ENCODE results near the gene WDR20. TPM values are rescaled to one million over a fixed set of nuclear protein-coding genes. Genes with fewer than 3 reads are reported as not detected.

Gene WDR20
- total and polyA plus RNA-seq, 10 of the 15 experiments (the other 5 are each of a cell fraction or from before 2014, with no cell fraction given): 9.1 to 25.9 (median 18.4) TPM

- Histone ChIP-seq H3K4me1 (ENCODE audit: control insufficient read depth, insufficient read depth, low read length) (no peaks in the 10 kb centered on the region), H3K79me2 (ENCODE audit: control insufficient read depth, insufficient read depth, low read length) (peaks cover 26% of the 10 kb centered on the region), H2AFZ (ENCODE audit: control insufficient read depth, low read depth, low read length) (no peak overlapping the region), H3K9me3 (replicated peaks; ENCODE audit: control insufficient read depth, insufficient read depth, low read length) (no peaks in the 10 kb centered on the region), H3K9ac (ENCODE audit: control insufficient read depth, insufficient read depth, low read length) (no peak overlapping the region), H3K27ac (ENCODE audit: control insufficient read depth, insufficient read depth) (no peak overlapping the region), H3K36me3 (ENCODE audit: control insufficient read depth in 2 of 2, insufficient read depth in 2 of 2, low read length in 1 of 2) (peaks cover 0 to 2% of the 10 kb centered on the region in 2 experiments; a peak in 3 of 4 replicates), H3K27me3 (replicated peaks in 1 of 2; ENCODE audit: control insufficient read depth in 2 of 2, insufficient read depth in 2 of 2, low read length in 1 of 2) (no peaks in the 10 kb centered on the region), H3K4me2 (ENCODE audit: control insufficient read depth, insufficient read depth) (no peak overlapping the region), H4K20me1 (ENCODE audit: control insufficient read depth, insufficient read depth) (no peaks in the 10 kb centered on the region), H3K4me3 (no peak overlapping the region)
- ChIA-PET RAD21 (ENCODE audit: unreplicated experiment) (no interaction called here), CTCF (interaction anchor here (0.7 to 1.2 kb wide), 2 partner anchors 44 to 62 kb away, joined by 3 to 4 read pairs; no protein-coding TSS in a partner anchor), SMC1A (ENCODE audit: uncharacterized antibody, unreplicated experiment) (interaction anchor here (0.6 to 1.5 kb wide), 2 partner anchors 13 to 285 kb away, joined by 3 read pairs; no protein-coding TSS in a partner anchor), POLR2A (no interaction called here)
- BruUV-seq (replicated peaks): no TSS peak
- WGBS (ENCODE audit: insufficient coverage, insufficient replicate concordance, low lambda C conversion rate, missing lambda C conversion rate): 96% methylated on average over 8 of the region's 8 CpGs
- FAIRE-seq (no peak), ATAC-seq (no peak), DNase-seq (ENCODE audit: low read depth, low spot score) (no peak)
- intact Hi-C loops (cut with micrococcal nuclease; ENCODE audit: unreplicated experiment) (no loop called here), in situ Hi-C loops (cut with MboI) (no loop called here)
- TF ChIP-seq NKRF (conservative IDR thresholded peaks at IDR 0.05): no peak
- TF ChIP-seq SPI1 (IDR thresholded peaks at IDR 0.05; ENCODE audit: borderline replicate concordance, insufficient read depth, low read depth, low read length): no peak
- no peak for TF ChIP-seq NR2C1 (IDR thresholded peaks at IDR 0.05)
- no peak for TF ChIP-seq RAD21 (IDR thresholded peaks at IDR 0.05; ENCODE audit: insufficient read depth, low read depth, low read length)
- no peak for TF ChIP-seq KDM1A (IDR thresholded peaks at IDR 0.05; ENCODE audit: borderline replicate concordance)
- no peak for TF ChIP-seq STAT1 (conservative IDR thresholded peaks at IDR 0.05)
- no peak for TF ChIP-seq CHD1 (IDR thresholded peaks at IDR 0.05; ENCODE audit: low read depth, low read length)
- no peak for TF ChIP-seq TCF3 (IDR thresholded peaks at IDR 0.05; ENCODE audit: borderline replicate concordance, insufficient read depth, low read depth, low read length)
- no peak for TF ChIP-seq NR2F1 (conservative IDR thresholded peaks at IDR 0.05)
- TF ChIP-seq MTA3 (IDR thresholded peaks at IDR 0.05; ENCODE audit: borderline replicate concordance, low read length): no peak
- no peak for TF ChIP-seq RELA (IDR thresholded peaks at IDR 0.05; ENCODE audit: borderline replicate concordance, partially characterized antibody)
- no peak for TF ChIP-seq ATF3 (IDR thresholded peaks at IDR 0.05; ENCODE audit: borderline replicate concordance, extremely low read depth, low read depth, low read length)
- TF ChIP-seq ZNF274 (IDR thresholded peaks at IDR 0.05; ENCODE audit: insufficient read depth, insufficient read length): no peak
- TF ChIP-seq KAT2A (conservative IDR thresholded peaks at IDR 0.05; ENCODE audit: control insufficient read depth, low read depth, low read length): no peak
- no peak for TF ChIP-seq SMC3 (IDR thresholded peaks at IDR 0.05; ENCODE audit: borderline replicate concordance, low read length)
- TF ChIP-seq SIN3A (IDR thresholded peaks at IDR 0.05; ENCODE audit: low read depth, low read length): no peak
- no peak for TF ChIP-seq CBFB (IDR thresholded peaks at IDR 0.05; ENCODE audit: low read depth)
These were observed 19.1 kb downstream of the WDR20 start for GRCh38 chr14:102158797-102159196.

All from GM12878 (cell line).